ENCODE data around the gene LRRC49. TPM values are rescaled to one million over a fixed set of nuclear protein-coding genes. Genes with fewer than 3 reads are reported as not detected.
"Not testable (repeated sequence)": the region's sequence is repeated elsewhere in the genome, so short reads cannot be mapped to it uniquely, and the experiment has no call there.

The LRRC49 gene
- total RNA-seq, 1 donor from 2014 or later = 4.7 TPM

- Histone ChIP-seq H3K27me3 (ENCODE audit: control insufficient read depth, insufficient read depth, low read length) (no peaks in the 10 kb centered on the region), H3K36me3 (ENCODE audit: control insufficient read depth, insufficient read depth, low read length) (no peaks in the 10 kb centered on the region), H3K4me3 (ENCODE audit: low read depth, low read length) (no peak overlapping the region)
- DNase-seq (ENCODE audit: low read depth) (peak; percentile 96), FAIRE-seq (no peak)
- TF ChIP-seq, protein P1, sequence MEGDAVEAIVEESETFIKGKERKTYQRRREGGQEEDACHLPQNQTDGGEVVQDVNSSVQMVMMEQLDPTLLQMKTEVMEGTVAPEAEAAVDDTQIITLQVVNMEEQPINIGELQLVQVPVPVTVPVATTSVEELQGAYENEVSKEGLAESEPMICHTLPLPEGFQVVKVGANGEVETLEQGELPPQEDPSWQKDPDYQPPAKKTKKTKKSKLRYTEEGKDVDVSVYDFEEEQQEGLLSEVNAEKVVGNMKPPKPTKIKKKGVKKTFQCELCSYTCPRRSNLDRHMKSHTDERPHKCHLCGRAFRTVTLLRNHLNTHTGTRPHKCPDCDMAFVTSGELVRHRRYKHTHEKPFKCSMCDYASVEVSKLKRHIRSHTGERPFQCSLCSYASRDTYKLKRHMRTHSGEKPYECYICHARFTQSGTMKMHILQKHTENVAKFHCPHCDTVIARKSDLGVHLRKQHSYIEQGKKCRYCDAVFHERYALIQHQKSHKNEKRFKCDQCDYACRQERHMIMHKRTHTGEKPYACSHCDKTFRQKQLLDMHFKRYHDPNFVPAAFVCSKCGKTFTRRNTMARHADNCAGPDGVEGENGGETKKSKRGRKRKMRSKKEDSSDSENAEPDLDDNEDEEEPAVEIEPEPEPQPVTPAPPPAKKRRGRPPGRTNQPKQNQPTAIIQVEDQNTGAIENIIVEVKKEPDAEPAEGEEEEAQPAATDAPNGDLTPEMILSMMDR (IDR thresholded peaks at IDR 0.05; ENCODE audit: insufficient read depth, low read length, severe bottlenecking) = no peak
These were observed 35.6 kb upstream of the LRRC49 start for GRCh38 chr15:70856884-70857561.

- no peak for FAIRE-seq
- Histone ChIP-seq H3K36me3 (ENCODE audit: control insufficient read depth, insufficient read depth, low read length) (no peaks in the 10 kb centered on the region), H3K4me3 (ENCODE audit: low read depth, low read length) (no peak overlapping the region), H3K27me3 (ENCODE audit: control insufficient read depth, insufficient read depth, low read length) (no peaks in the 10 kb centered on the region)
- TF ChIP-seq, protein P1 (IDR thresholded peaks at IDR 0.05; ENCODE audit: insufficient read depth, low read length, severe bottlenecking) = no peak
- DNase-seq (ENCODE audit: low read depth) = no peak
These were observed 34.9 kb upstream of the LRRC49 start for GRCh38 chr15:70857562-70858285.

DNA sequence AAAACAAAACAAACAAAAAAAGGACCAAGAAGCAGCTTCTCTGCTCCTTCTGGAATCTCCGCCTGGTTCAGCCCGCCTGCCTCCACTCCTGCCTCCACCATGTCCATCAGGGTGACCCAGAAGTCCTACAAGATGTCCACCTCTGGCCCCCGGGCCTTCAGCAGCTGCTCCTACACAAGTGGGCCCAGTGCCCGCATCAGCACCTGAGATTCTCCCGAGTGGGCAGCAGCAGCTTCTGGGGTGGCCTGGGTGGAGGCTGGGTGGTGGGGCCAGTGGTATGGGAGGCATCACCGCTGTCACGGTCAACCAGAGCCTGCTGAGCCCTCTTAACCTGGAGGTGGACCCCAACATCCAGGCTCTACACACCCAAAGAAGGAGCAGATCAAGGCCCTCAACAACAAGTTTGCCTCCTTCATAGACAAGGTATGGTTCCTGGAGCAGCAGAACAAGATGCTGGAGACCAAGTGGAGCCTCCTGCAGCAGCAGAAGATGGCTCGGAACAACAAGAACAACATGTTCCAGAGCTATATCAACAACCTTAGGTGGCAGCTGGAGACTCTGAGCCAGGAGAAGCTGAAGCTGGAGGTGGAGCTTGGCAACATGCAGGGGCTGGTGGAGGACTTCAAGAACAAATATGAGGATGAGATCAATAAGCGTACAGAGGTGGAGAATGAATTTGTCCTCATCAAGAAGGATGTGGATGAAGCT, 33.9 kb upstream of the LRRC49 start:
- FAIRE-seq; DNase-seq (ENCODE audit: low read depth); H3K4me3 ChIP-seq (ENCODE audit: low read depth, low read length); H3K36me3 ChIP-seq (ENCODE audit: control insufficient read depth, insufficient read depth, low read length); H3K27me3 ChIP-seq (ENCODE audit: control insufficient read depth, insufficient read depth, low read length): not testable (repeated sequence)

DNA sequence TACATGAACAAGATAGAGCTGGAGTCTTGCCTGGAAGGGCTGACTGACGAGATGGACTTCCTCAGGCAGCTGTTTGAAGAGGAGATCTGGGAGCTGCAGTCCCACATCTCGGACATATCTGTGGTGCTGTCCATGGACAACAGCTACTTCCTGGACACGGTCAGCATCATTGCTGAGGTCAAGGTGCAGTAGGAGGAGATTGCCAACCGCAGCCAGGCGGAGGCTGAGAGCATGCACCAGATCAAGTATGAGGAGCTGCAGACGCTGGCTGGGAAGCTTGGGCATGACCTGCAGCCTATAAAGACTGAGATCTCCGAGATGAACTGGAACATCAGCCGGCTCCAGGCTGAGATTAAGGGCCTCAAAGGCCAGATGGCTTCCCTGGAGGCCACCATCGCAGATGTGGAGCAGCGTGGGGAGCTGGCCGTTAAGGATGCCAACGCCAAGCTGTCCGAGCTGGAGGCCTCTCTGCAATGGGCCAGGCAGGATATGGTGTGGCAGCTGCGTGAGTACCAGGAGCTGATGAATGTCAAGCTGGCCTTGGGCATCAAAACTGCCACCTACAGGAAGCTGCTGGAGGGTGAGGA, 33.2 kb upstream of the LRRC49 start:
- Histone ChIP-seq H3K4me3 (ENCODE audit: low read depth, low read length) (no peak overlapping the region), H3K36me3 (ENCODE audit: control insufficient read depth, insufficient read depth, low read length) (no peaks in the 10 kb centered on the region), H3K27me3 (ENCODE audit: control insufficient read depth, insufficient read depth, low read length) (no peaks in the 10 kb centered on the region)
- FAIRE-seq (no peak), DNase-seq (ENCODE audit: low read depth) (no peak)
- TF ChIP-seq, protein P1 (IDR thresholded peaks at IDR 0.05; ENCODE audit: insufficient read depth, low read length, severe bottlenecking) = no peak

DNA sequence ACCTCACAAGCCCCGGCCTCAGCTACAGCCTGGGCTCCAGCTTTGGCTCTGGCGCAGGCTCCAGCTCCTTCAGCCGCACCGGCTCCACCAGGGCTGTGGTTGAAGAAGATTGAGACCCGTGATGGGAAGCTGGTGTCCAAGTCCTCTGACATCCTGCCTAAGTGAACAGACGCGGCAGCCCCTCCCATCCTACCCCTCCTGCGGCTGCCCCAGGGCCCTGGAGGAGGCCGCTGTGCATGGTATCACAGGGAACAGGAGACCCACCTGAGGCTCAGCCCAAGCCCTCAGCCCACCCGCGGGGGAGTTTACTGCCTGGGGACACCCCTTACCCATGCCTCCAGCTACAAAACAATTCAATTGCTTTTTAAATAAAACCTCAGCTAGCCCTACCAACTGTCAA, 32.6 kb upstream of the LRRC49 start:
- FAIRE-seq (no peak), DNase-seq (ENCODE audit: low read depth) (no peak)
- no peaks in the 10 kb centered on the region for H3K27me3 ChIP-seq (ENCODE audit: control insufficient read depth, insufficient read depth, low read length)
- no peak overlapping the region for H3K4me3 ChIP-seq (ENCODE audit: low read depth, low read length)
- H3K36me3 ChIP-seq (ENCODE audit: control insufficient read depth, insufficient read depth, low read length) = no peaks in the 10 kb centered on the region
- TF ChIP-seq, protein P1 (IDR thresholded peaks at IDR 0.05; ENCODE audit: insufficient read depth, low read length, severe bottlenecking) = no peak
